HTERT RPE-1 (cell line): ENCODE data around the gene PRSS27.

Experiments
- in situ Hi-C: fragments of 300-500 bp; cut with MboI; formaldehyde crosslinking; loops from 4 replicates; pipeline ENCODE4 v1.14.3; 2020; ENCODE audit warnings: low sequenced_read_pairs

PRSS27 gene

GRCh38 chr16:2710021-2710710 lies 9.9 kb downstream of the PRSS27 start:
- in situ Hi-C loops, result no loop called here

DNA sequence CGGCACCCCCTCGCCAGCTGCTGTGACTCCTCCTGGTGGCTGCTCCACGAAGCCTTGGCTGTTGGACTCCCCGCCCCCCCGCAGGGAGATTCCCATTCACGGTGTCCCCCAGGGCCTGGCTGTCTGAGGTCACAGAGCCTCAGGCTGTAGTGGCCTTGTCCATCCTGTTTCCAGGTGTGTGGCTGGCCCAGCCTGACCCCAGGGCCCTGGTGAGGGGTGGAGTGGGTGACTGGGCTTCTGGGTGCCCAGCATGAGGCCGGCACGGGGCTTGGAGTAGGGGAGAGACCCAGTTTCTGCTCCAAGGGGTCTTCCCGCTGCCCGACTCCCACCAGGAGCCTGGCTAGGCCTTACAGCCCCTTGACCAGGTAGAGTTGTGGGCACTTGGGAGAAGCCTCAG lies 10.4 kb downstream of the PRSS27 start:
- in situ Hi-C loops, result no loop called here

DNA sequence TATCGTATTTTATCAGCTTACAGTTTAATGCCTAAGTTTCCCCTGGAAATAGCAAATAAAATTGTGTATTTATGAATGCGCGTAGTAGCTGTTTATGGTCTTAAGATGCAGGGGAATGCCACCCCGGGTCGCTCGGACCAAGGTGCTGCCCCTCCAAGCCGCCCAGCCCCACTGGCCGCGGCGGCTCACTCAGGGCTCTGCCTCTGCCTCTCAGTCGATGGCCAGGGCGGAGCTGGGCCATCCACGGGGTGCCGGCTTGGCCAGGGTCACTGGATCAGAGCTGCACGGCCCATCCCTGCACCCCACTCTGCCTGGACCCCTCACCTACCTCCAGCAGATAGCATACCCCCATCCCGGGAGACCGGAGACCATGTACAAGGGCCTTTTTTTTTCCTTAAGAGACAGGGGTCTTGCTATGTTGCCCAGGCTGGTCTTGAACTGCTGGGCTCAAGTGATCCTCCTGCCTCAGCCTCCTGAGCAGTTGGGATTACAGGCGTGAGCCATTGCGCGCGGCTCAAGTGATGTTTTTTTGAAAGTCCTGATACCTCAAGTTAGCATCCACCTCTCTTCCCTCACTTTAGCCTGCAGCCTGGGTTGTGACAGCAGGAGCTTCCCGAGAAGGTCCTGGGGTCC lies 11.0 kb downstream of the PRSS27 start:
- in situ Hi-C loops, result no loop called here

GRCh38 chr16:2708290-2708639 lies 11.8 kb downstream of the PRSS27 start:
- in situ Hi-C loops, result no loop called here

DNA sequence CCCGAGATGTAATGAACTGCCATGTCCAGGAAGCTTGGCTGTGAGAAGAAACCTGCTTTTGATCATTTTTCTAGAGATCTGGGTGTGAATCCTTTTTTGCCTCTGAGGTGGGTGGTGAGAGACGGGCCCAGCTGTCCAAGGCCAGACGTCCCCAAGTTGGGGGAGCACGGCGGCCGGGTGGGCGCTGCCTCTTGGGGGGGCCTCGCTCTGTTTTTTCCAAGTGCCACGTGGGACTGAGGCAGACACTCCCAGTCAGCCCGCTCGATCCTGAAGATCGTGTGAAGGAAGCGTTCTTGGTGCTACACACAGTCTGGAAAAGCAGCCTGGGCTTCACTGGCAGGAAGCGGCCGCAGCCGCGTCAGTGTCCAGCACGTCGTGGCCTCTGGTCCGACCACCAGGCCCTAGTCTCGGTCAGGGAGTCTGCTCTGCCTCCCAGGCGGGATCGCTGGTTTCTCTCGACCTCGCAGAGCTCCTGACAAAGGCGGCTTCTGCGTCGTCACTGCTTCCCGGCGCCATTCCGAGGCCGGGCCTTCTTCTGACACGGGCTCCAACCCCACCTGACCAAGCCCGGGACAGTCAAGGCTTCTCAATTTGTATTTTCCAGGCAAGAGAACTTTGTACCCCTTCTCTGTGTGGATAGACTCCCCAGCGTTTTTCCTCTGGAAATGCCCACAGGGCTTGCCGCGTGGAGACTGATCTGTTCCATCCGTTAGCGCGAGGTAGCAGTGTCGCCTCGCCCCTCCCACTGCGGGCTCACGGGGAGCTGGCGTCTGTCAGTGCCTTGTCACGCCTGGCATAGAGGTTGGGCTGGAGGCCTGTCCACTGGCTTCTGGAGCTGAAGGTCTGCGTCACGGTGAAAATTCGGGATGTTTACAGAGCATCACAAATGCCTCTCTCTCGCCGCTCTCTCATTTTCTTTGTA lies 12.4 kb downstream of the PRSS27 start:
- in situ Hi-C loops, result no loop called here

GRCh38 chr16:2706611-2707311 lies 13.3 kb downstream of the PRSS27 start:
- in situ Hi-C loops, result no loop called here

GRCh38 chr16:2706085-2706484 lies 13.9 kb downstream of the PRSS27 start:
- in situ Hi-C loops, result no loop called here

GRCh38 chr16:2705351-2705750 lies 14.7 kb downstream of the PRSS27 start:
- in situ Hi-C loops, result no loop called here

DNA sequence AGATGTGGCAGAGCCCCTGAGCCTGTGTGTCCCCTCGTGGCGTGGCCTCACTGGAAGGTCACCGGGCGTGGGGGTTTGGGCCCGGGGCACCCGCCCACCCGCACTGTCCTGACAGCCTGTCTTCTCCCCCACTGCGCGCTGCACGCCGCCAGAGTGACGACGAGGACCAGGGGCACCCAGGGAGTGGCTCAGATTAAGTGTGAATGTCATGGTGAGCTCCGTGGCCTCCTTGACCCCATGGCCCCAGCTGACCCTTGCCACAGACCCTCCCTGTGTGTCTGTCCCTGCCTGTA lies 15.1 kb downstream of the PRSS27 start:
- in situ Hi-C loops, result no loop called here

- in situ Hi-C loops, result no loop called here
Measured at GRCh38 chr16:2704166-2704982, 15.7 kb downstream of the PRSS27 start.

DNA sequence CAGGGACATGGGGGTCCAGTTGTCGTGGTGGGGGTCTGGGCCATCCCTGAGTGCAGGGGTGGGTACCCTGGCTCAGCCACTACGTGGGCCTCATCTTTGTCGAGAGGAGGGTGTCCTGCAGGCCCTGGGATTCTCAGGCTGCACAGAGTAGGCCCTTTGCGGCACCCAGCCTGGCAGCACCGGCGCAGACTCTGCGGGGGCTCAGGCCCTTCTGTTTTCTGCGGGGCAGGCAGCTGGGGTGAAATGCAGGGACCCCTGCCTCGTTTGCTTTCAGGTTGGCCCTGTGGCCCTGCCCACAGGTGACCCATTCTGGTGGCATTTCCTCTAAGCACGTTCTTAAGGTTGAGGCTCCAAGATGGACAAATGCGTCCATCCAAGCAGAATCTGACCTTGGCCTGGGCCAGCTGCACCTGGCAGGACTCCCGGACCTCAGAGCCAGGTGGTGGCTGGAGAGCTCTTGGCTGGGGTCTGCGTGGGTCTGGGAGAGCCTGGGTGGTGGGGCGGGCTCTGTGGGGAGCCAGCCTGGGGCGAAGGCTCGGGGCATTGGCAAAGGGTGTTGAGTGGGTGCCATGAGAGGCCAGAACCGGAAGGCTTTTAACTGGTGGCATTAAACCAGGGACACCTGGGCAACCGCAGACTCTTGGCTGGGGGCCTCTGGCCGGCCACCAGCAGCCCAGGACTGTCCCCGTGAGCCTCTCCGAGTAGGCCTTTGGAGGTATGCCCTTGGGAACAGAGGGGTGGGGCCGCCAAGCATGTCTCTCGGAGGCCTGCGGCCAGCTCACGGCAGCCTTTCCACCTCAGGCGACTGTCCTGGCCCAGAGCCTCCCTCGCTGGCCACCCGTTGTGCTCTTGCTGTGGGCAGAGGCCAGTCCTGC lies 16.9 kb downstream of the PRSS27 start:
- in situ Hi-C loops, result no loop called here

- in situ Hi-C loops, result no loop called here
Measured at GRCh38 chr16:2702438-2702825, 17.6 kb downstream of the PRSS27 start.

- in situ Hi-C loops, result no loop called here
Measured at GRCh38 chr16:2701713-2702437, 18.1 kb downstream of the PRSS27 start.

- in situ Hi-C loops, result no loop called here
Measured at GRCh38 chr16:2701272-2701671, 18.8 kb downstream of the PRSS27 start.

GRCh38 chr16:2700786-2701185 lies 19.2 kb downstream of the PRSS27 start:
- in situ Hi-C loops, result no loop called here

- in situ Hi-C loops, result no loop called here
Measured at GRCh38 chr16:2699791-2700600, 20.0 kb downstream of the PRSS27 start.

GRCh38 chr16:2698965-2699750 lies 20.9 kb downstream of the PRSS27 start:
- in situ Hi-C loops, result no loop called here
